Tibial artery (tissue), 4 donors: Measurements from ENCODE around the gene NOS1.

ENCODE experiments used
- DNase-seq, 2 donors: peaks; one replicate each; pipeline ENCODE4 v3.0.0-alpha.2; 2019
- H3K27ac ChIP-seq, 2 donors: fragments of 200-600 bp; sonication (generic) in 1 of 2; 1 replicate in 1 of 2; 2 replicates in 1 of 2; pipeline ENCODE4 v1.5.1; 2018 to 2019; ENCODE audit warnings: mild to moderate bottlenecking in 1 of 2
- H3K27me3 ChIP-seq, 2 donors: fragments of 200-600 bp; sonication (generic) in 1 of 2; one replicate each; pipeline versions ENCODE4 v1.5.1 to v1.6.0; 2016 to 2019
- H3K36me3 ChIP-seq, 3 donors: fragments of 200-600 bp; sonication (generic) in 2 of 3; one replicate each; pipeline ENCODE4 v1.5.1; 2016 to 2019; ENCODE audit warnings: mild to moderate bottlenecking in 2 of 3
- H3K4me1 ChIP-seq, 4 donors: fragments of 200-600 bp; sonication (generic) in 2 of 4; 1 replicate in 3 of 4; 2 replicates in 1 of 4; pipeline ENCODE4 v1.5.1; 2016 to 2019
- H3K4me3 ChIP-seq, 2 donors: fragments of 200-600 bp; sonication (generic) in 1 of 2; 1 replicate in 1 of 2; 2 replicates in 1 of 2; pipeline ENCODE4 v1.5.1; 2018 to 2019; ENCODE audit warnings: mild to moderate bottlenecking in 2 of 2
- H3K9me3 ChIP-seq, 3 donors: fragments of 200-600 bp; sonication (generic) in 1 of 3; one replicate each; pipeline ENCODE4 v1.5.1; 2016 to 2019
- intact Hi-C: fragments of 100-400 bp; cut with DNase I; formaldehyde crosslinking; loops from one replicate; pipeline ENCODE4 v1.15.0; 2023; ENCODE audit warnings: low total_unique reads
- TF ChIP-seq, protein P1 (sequence below), 2 experiments: fragments of 200-600 bp in 1 of 2; fragments of 450-650 bp in 1 of 2; IDR thresholded peaks; one replicate each; pipeline ENCODE4 v1.5.1; 2017 to 2019; ENCODE audit warnings: antibody characterized with exemption in 2 of 2, mild to moderate bottlenecking in 1 of 2, moderate library complexity in 1 of 2

The NOS1 gene

GRCh38 chr12:117218149-117218548 lies 143.3 kb downstream of the NOS1 start:
- no peaks in the 10 kb centered on the region for H3K36me3 ChIP-seq
- H3K9me3 ChIP-seq: no peaks in the 10 kb centered on the region
- no peak overlapping the region for H3K27ac ChIP-seq
- TF ChIP-seq, protein P1, sequence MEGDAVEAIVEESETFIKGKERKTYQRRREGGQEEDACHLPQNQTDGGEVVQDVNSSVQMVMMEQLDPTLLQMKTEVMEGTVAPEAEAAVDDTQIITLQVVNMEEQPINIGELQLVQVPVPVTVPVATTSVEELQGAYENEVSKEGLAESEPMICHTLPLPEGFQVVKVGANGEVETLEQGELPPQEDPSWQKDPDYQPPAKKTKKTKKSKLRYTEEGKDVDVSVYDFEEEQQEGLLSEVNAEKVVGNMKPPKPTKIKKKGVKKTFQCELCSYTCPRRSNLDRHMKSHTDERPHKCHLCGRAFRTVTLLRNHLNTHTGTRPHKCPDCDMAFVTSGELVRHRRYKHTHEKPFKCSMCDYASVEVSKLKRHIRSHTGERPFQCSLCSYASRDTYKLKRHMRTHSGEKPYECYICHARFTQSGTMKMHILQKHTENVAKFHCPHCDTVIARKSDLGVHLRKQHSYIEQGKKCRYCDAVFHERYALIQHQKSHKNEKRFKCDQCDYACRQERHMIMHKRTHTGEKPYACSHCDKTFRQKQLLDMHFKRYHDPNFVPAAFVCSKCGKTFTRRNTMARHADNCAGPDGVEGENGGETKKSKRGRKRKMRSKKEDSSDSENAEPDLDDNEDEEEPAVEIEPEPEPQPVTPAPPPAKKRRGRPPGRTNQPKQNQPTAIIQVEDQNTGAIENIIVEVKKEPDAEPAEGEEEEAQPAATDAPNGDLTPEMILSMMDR (IDR thresholded peaks at IDR 0.05): no peak
- peaks cover 0 to 38% of the 10 kb centered on the region in 2 donors for H3K27me3 ChIP-seq
- intact Hi-C loops: no loop called here
- no peak overlapping the region for H3K4me3 ChIP-seq
- H3K4me1 ChIP-seq: no peaks in the 10 kb centered on the region
- DNase-seq: no peak

- no peak for DNase-seq
- intact Hi-C loops: no loop called here
- H3K36me3 ChIP-seq: no peaks in the 10 kb centered on the region
- H3K27me3 ChIP-seq: peaks cover 0 to 44% of the 10 kb centered on the region in 2 donors
- no peaks in the 10 kb centered on the region for H3K4me1 ChIP-seq
- no peaks in the 10 kb centered on the region for H3K9me3 ChIP-seq
- TF ChIP-seq, protein P1 (IDR thresholded peaks at IDR 0.05): no peak
- H3K27ac ChIP-seq: no peak overlapping the region
- H3K4me3 ChIP-seq: no peak overlapping the region
Observed at GRCh38 chr12:117216686-117217085, 144.7 kb downstream of the NOS1 start.

GRCh38 chr12:117214797-117215196 lies 146.6 kb downstream of the NOS1 start:
- intact Hi-C loops: no loop called here
- peaks cover 0 to 40% of the 10 kb centered on the region in 2 donors for H3K27me3 ChIP-seq
- no peaks in the 10 kb centered on the region for H3K4me1 ChIP-seq
- H3K36me3 ChIP-seq: no peaks in the 10 kb centered on the region
- H3K9me3 ChIP-seq: no peaks in the 10 kb centered on the region
- no peak overlapping the region for H3K4me3 ChIP-seq
- H3K27ac ChIP-seq: no peak overlapping the region
- TF ChIP-seq, protein P1 (IDR thresholded peaks at IDR 0.05): no peak
- DNase-seq: no peak

DNA sequence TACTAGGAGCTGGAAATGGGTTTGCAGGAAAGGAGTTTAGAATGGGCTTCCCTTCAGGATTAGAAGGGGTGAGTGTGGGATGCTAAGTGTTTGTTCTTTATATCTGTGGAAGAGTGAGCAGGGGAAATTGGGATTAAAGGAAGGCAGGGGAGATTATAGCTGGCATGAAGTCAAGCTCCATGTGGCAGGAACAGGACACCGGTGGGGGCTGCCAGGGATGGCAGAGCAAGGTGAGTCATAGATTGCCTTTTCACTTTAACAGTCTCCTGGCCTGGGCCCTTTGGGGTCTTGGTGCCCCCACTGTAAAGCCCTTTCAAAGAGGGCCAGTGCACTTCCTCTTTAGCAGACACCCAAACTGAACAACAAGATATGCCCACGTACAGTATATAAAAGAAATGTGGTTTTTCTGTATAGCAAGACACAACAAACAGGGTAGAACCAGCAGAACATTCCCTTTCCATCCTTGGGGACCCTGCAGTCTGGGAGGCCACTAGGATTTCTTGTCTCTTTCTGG lies 148.1 kb downstream of the NOS1 start:
- intact Hi-C loops: no loop called here
- Histone ChIP-seq H3K9me3 (no peaks in the 10 kb centered on the region), H3K4me3 (no peak overlapping the region), H3K27ac (no peak overlapping the region), H3K27me3 (peaks cover 0 to 40% of the 10 kb centered on the region in 2 donors), H3K4me1 (no peaks in the 10 kb centered on the region), H3K36me3 (no peaks in the 10 kb centered on the region)
- TF ChIP-seq, protein P1 (IDR thresholded peaks at IDR 0.05): no peak
- DNase-seq: no peak

GRCh38 chr12:117212563-117213190 lies 148.7 kb downstream of the NOS1 start:
- H3K4me1 ChIP-seq: no peaks in the 10 kb centered on the region
- peak; percentile 78 for DNase-seq
- intact Hi-C loops: no loop called here
- H3K4me3 ChIP-seq: no peak overlapping the region
- peaks cover 0 to 34% of the 10 kb centered on the region in 2 donors for H3K27me3 ChIP-seq
- TF ChIP-seq, protein P1 (IDR thresholded peaks at IDR 0.05): peak; percentile 78 to 84
- H3K36me3 ChIP-seq: no peaks in the 10 kb centered on the region
- no peaks in the 10 kb centered on the region for H3K9me3 ChIP-seq
- no peak overlapping the region for H3K27ac ChIP-seq
